Activated effector memory CD4-positive, alpha-beta T cell treated with anti-CD3 and anti-CD28 coated beads, Interleukin-2, amount 50 U/mL, for 16 hours (primary cell): ENCODE results near the gene MINDY4B.
"Not testable (repeated sequence)": the region's sequence is repeated elsewhere in the genome, so short reads cannot be mapped to it uniquely, and the experiment has no call there.

Experiments used
- DNase-seq: peaks from one replicate; pipeline ENCODE4 v3.0.0-alpha.2; 2020

The MINDY4B gene

GRCh38 chr3:150898046-150898754, 7.0 kb downstream of the MINDY4B start:
- DNase-seq: no peak

- no peak for DNase-seq
Observed at GRCh38 chr3:150897592-150897991, 7.6 kb downstream of the MINDY4B start.

- DNase-seq: no peak
Observed at GRCh38 chr3:150890831-150891230, 14.4 kb downstream of the MINDY4B start.

- no peak for DNase-seq
Observed at GRCh38 chr3:150890295-150890694, 14.9 kb downstream of the MINDY4B start.

GRCh38 chr3:150889106-150889505, 16.1 kb downstream of the MINDY4B start:
- no peak for DNase-seq

- no peak for DNase-seq
Observed at GRCh38 chr3:150887031-150887430, 18.2 kb downstream of the MINDY4B start.

GRCh38 chr3:150885535-150885934, 19.7 kb downstream of the MINDY4B start:
- no peak for DNase-seq

- no peak for DNase-seq
Observed at GRCh38 chr3:150878996-150879575, 26.2 kb downstream of the MINDY4B start.

- DNase-seq: no peak
Observed at GRCh38 chr3:150878290-150878689, 26.9 kb downstream of the MINDY4B start.

GRCh38 chr3:150877303-150877702, 27.9 kb downstream of the MINDY4B start:
- DNase-seq: no peak

- DNase-seq: no peak
Observed at GRCh38 chr3:150876611-150877265, 28.5 kb downstream of the MINDY4B start.

GRCh38 chr3:150875548-150875947, 29.7 kb downstream of the MINDY4B start:
- no peak for DNase-seq

GRCh38 chr3:150874666-150875219, 30.5 kb downstream of the MINDY4B start:
- DNase-seq: no peak

GRCh38 chr3:150871192-150871591, 34.0 kb downstream of the MINDY4B start:
- DNase-seq: no peak

- DNase-seq: no peak
Observed at GRCh38 chr3:150870406-150870805, 34.8 kb downstream of the MINDY4B start.

GRCh38 chr3:150868282-150868681, 37.0 kb downstream of the MINDY4B start:
- DNase-seq: no peak

GRCh38 chr3:150867434-150867833, 37.8 kb downstream of the MINDY4B start:
- DNase-seq: no peak

GRCh38 chr3:150863921-150864320, 41.3 kb downstream of the MINDY4B start:
- DNase-seq: not testable (repeated sequence)

GRCh38 chr3:150861851-150862250, 43.4 kb downstream of the MINDY4B start:
- no peak for DNase-seq

- DNase-seq: not testable (repeated sequence)
Observed at GRCh38 chr3:150857936-150858335, 47.3 kb downstream of the MINDY4B start.

GRCh38 chr3:150850191-150850590, 55.0 kb downstream of the MINDY4B start:
- DNase-seq: no peak

- DNase-seq: no peak
Observed at GRCh38 chr3:150848864-150849263, 56.4 kb downstream of the MINDY4B start.

GRCh38 chr3:150847433-150847832, 57.8 kb downstream of the MINDY4B start:
- DNase-seq: no peak

GRCh38 chr3:150844484-150844883, 60.8 kb downstream of the MINDY4B start:
- no peak for DNase-seq
